HepG2 (cell line): ENCODE results near the gene CACNA1C. TPM values are rescaled to one million over a fixed set of nuclear protein-coding genes. Genes with fewer than 3 reads are reported as not detected.

ENCODE experiments used
- ATAC-seq: fragments of 200-7000 bp; cut with Tn5 transposase; 3 replicates; pipeline ENCODE4 v1.9.1; 2020; ENCODE audit warnings: mild to moderate bottlenecking, moderate library complexity
- BruUV-seq: library from RNA; stranded (reverse); fragments of 400-500 nt; replicated peaks from 2 replicates; lab custom pipeline; 2021; lab: Mats Ljungman, UMichigan
- CTCF ChIA-PET: fragments of 300-600 bp; formaldehyde crosslinking; extraction: SDS; loops from one replicate; lab custom pipeline; 2021; ENCODE audit warnings: low total read pairs, inconsistent platforms, low intra/inter-chr PET ratio; lab: Yijun Ruan, JAX
- POLR2A ChIA-PET: fragments of 350-600 bp; sonication (Branson Sonifier 250); formaldehyde crosslinking; loops from one replicate; lab custom pipeline; 2020; ENCODE audit warnings: antibody characterized with exemption, inconsistent platforms; lab: Yijun Ruan, JAX
- DNase-seq: peaks from one replicate; pipeline ENCODE4 v3.0.0-alpha.2; 2015; ENCODE audit warnings: low spot score
- FAIRE-seq: peaks from 3 replicates; lab custom pipeline; 2011; peaks lifted over from hg19 to GRCh38; lab: Jason Lieb, UNC
- H2AFZ ChIP-seq: one replicate; pipeline ENCODE4 v1.6.1; 2011; ENCODE audit warnings: low read length, inconsistent platforms
- H3K27ac ChIP-seq: fragments of 300-600 bp; 3 replicates; pipeline ENCODE4 v1.8.0; 2011; ENCODE audit warnings: mixed run types, mild to moderate bottlenecking, mixed read lengths, low read length, inconsistent platforms; ENCODE audit not compliant: insufficient read depth; ENCODE audit errors: extremely low read length
- H3K27me3 ChIP-seq, 2 experiments: fragments of 200-600 bp in 1 of 2; 2 replicates in 1 of 2; 3 replicates in 1 of 2; pipeline versions ENCODE4 v1.6.0 to v1.8.0; 2011; ENCODE audit warnings: low read length in 2 of 2, mild to moderate bottlenecking in 2 of 2, moderate library complexity in 2 of 2, inconsistent platforms in 1 of 2; ENCODE audit not compliant: insufficient read depth in 2 of 2, control insufficient read depth in 1 of 2
- H3K36me3 ChIP-seq, 2 experiments: fragments of 200-600 bp in 1 of 2; replicated peaks in 1 of 2; 2 replicates in 1 of 2; 3 replicates in 1 of 2; pipeline versions ENCODE4 v1.5.1 to v1.8.0; 2011; ENCODE audit warnings: low read length in 2 of 2, inconsistent platforms in 1 of 2; ENCODE audit not compliant: insufficient read depth in 2 of 2, control insufficient read depth in 1 of 2
- H3K4me1 ChIP-seq: 2 replicates; pipeline ENCODE4 v1.5.1; 2012; ENCODE audit warnings: low read length, inconsistent platforms; ENCODE audit not compliant: insufficient read depth
- H3K4me2 ChIP-seq: 2 replicates; pipeline ENCODE4 v1.6.0; 2011; ENCODE audit warnings: low read depth, low read length, inconsistent platforms
- H3K4me3 ChIP-seq, 3 experiments: fragments of 200-600 bp in 1 of 3; sonication (generic), shearing (Covaris generic) in 1 of 3; replicated peaks in 1 of 3; 2 replicates each; pipeline ENCODE4 v1.5.1; 2011 to 2016; ENCODE audit warnings: low read length in 3 of 3, inconsistent platforms in 2 of 3, low read depth in 2 of 3, mild to moderate bottlenecking in 2 of 3, control low read depth in 1 of 3, mixed read lengths in 1 of 3; ENCODE audit not compliant: insufficient read depth in 1 of 3
- H3K79me2 ChIP-seq: one replicate; pipeline ENCODE4 v1.6.1; 2011; ENCODE audit warnings: low read length, inconsistent platforms; ENCODE audit not compliant: insufficient read depth
- H3K9ac ChIP-seq: 2 replicates; pipeline ENCODE4 v1.6.0; 2011; ENCODE audit warnings: mild to moderate bottlenecking, low read depth, low read length, inconsistent platforms; ENCODE audit not compliant: insufficient read depth
- H3K9me3 ChIP-seq: 2 replicates; pipeline ENCODE4 v1.5.1; 2012; ENCODE audit warnings: mild to moderate bottlenecking, low read length
- H4K20me1 ChIP-seq: 2 replicates; pipeline ENCODE4 v1.6.0; 2011; ENCODE audit warnings: inconsistent platforms, mild to moderate bottlenecking, low read length, moderate library complexity; ENCODE audit not compliant: insufficient read depth
- FOXK1 ChIP-seq: sonication (generic); formaldehyde crosslinking; IDR thresholded peaks from 2 replicates; pipeline ENCODE4 v1.4.0; 2020; ENCODE audit warnings: low read depth, missing genetic modification reagents, borderline replicate concordance
- GATA4 ChIP-seq: sonication (generic); IDR thresholded peaks from 2 replicates; pipeline ENCODE4 v1.6.1; 2016; ENCODE audit warnings: antibody characterized with exemption, low read depth, borderline replicate concordance
- KLF15 ChIP-seq: sonication (generic); formaldehyde crosslinking; IDR thresholded peaks from 2 replicates; pipeline ENCODE4 v1.8.1; 2023; ENCODE audit warnings: borderline replicate concordance, mild to moderate bottlenecking, inconsistent platforms, missing genetic modification reagents, mixed read lengths
- SP2 ChIP-seq: sonication (generic); formaldehyde crosslinking; IDR thresholded peaks from 2 replicates; pipeline ENCODE4 v1.5.1; 2020; ENCODE audit warnings: mild to moderate bottlenecking, missing genetic modification reagents
- SP4 ChIP-seq: sonication (generic); formaldehyde crosslinking; IDR thresholded peaks from 2 replicates; pipeline ENCODE4 v1.8.1; 2023; ENCODE audit warnings: mild to moderate bottlenecking, missing genetic modification reagents
- ZBTB43 ChIP-seq: sonication (generic); formaldehyde crosslinking; conservative IDR thresholded peaks from 2 replicates; pipeline ENCODE4 v1.4.0; 2020; ENCODE audit warnings: missing genetic modification reagents
- ZHX1 ChIP-seq: sonication (generic); formaldehyde crosslinking; IDR thresholded peaks from 2 replicates; pipeline ENCODE4 v1.8.1; 2022; ENCODE audit warnings: low read depth, mild to moderate bottlenecking, missing genetic modification reagents
- ZNF121 ChIP-seq: sonication (generic); formaldehyde crosslinking; IDR thresholded peaks from 2 replicates; pipeline ENCODE4 v1.5.0; 2020; ENCODE audit warnings: mild to moderate bottlenecking, missing genetic modification reagents
- ZNF556 ChIP-seq: sonication (generic); formaldehyde crosslinking; IDR thresholded peaks from 2 replicates; pipeline ENCODE4 v1.4.0; 2020; ENCODE audit warnings: mild to moderate bottlenecking, missing genetic modification reagents, borderline replicate concordance
- WGBS: methylation state at CpG from one replicate; pipeline ENCODE4 v1.1.6; 2017; ENCODE audit warnings: low lambda C conversion rate; 5-methylcytosine and 5-hydroxymethylcytosine counted together
- in situ Hi-C: cut with HindIII; loops from 2 replicates; pipeline ENCODE4 v1.10.0; 2017; ENCODE audit warnings: low pct_unique_long_range_greater_than_20kb; ENCODE audit not compliant: extremely low pct_ligation_motif_present
- intact Hi-C: fragments of 100-400 bp; cut with micrococcal nuclease; formaldehyde crosslinking; loops from one replicate; pipeline ENCODE4 v1.10.0; 2022; ENCODE audit not compliant: unreplicated experiment
- polyA plus RNA-seq, 8 experiments: library from polyadenylated mRNA; depleted of rRNA in 3 of 8; stranded (reverse) in 7 of 8; unstranded in 1 of 8; fragments of >200 nt; fragmentation: Illumina TruSeq in 4 of 8; extraction: Trizol in 4 of 8; gene quantifications; 2 replicates each; pipeline versions ENCODE4 v1.2.1 to v1.2.3, GENCODE V29; 2011 to 2016; ENCODE audit warnings: low read depth in 4 of 8, missing spikeins in 1 of 8, mixed read lengths in 1 of 8; ENCODE audit not compliant: insufficient read depth in 1 of 8
- total RNA-seq, 5 experiments: library from RNA; depleted of rRNA; stranded (reverse); fragments of >200 nt; fragmentation: Illumina TruSeq; extraction: Trizol; gene quantifications; 2 replicates each; pipeline ENCODE4 v1.2.3, GENCODE V29; 2016; ENCODE audit warnings: low read depth in 1 of 5
- TF ChIP-seq, protein P1 (sequence below): sonication (generic); formaldehyde crosslinking; IDR thresholded peaks from 2 replicates; pipeline ENCODE4 v1.8.0; 2022; ENCODE audit warnings: mild to moderate bottlenecking, missing genetic modification reagents, moderate library complexity
- TF ChIP-seq, protein P2 (sequence below): sonication (generic); formaldehyde crosslinking; IDR thresholded peaks from 2 replicates; pipeline ENCODE4 v1.4.0; 2020; ENCODE audit warnings: missing genetic modification reagents, borderline replicate concordance

CACNA1C gene
- total and polyA plus RNA-seq, 2 of the 13 experiments (the other 11 are each of a cell fraction or from before 2014, with no cell fraction given) = not detected

DNA sequence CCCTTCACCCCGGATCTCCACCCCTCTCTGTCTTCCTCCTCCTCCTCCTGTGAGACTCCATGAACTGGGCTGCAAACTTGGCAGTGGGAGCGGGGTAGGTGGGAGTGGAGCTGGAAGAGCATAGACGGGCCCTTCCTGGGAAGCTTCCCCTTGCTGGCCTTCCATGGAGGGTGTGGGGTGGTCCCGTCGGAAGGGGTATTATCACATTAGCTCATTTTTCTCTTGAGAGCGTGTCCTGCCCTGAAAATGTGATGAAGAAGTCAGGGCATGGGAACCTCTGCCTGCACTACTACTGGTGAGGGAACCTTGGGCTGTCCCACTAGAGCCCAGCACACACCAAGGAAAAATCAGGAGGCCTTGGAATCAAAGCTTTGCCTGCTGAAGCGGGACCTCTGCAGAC, 66.5 kb downstream of the CACNA1C start:
- no peaks in the 10 kb centered on the region for H3K79me2 ChIP-seq
- BruUV-seq = no TSS peak
- peaks cover 0 to 40% of the 10 kb centered on the region in 2 experiments; a peak in 3 of 5 replicates for H3K27me3 ChIP-seq
- in situ Hi-C loops = no loop called here
- POLR2A ChIA-PET = no interaction called here
- H3K27ac ChIP-seq = no peak overlapping the region
- no peak overlapping the region for H3K9ac ChIP-seq
- intact Hi-C loops = no loop called here
- no peak overlapping the region for H3K4me3 ChIP-seq
- no peak overlapping the region for H3K4me2 ChIP-seq
- no peaks in the 10 kb centered on the region for H3K9me3 ChIP-seq
- CTCF ChIA-PET = no interaction called here
- TF ChIP-seq, protein P1, sequence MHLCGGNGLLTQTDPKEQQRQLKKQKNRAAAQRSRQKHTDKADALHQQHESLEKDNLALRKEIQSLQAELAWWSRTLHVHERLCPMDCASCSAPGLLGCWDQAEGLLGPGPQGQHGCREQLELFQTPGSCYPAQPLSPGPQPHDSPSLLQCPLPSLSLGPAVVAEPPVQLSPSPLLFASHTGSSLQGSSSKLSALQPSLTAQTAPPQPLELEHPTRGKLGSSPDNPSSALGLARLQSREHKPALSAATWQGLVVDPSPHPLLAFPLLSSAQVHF (CRISPR knock-in tag) = no peak
- no peak for TF ChIP-seq ZBTB43
- no peaks in the 10 kb centered on the region for H4K20me1 ChIP-seq
- no peak for FAIRE-seq
- 31% methylated on average over 5 of the region's 7 CpGs for WGBS
- no peaks in the 10 kb centered on the region for H3K4me1 ChIP-seq
- H2AFZ ChIP-seq = no peak overlapping the region
- no peak for ATAC-seq
- H3K36me3 ChIP-seq = no peaks in the 10 kb centered on the region
- no peak for DNase-seq

GRCh38 chr12:2120982-2121758, 68.4 kb downstream of the CACNA1C start:
- no peak for ATAC-seq
- Histone ChIP-seq H3K36me3 (no peaks in the 10 kb centered on the region), H2AFZ (no peak overlapping the region), H3K4me2 (no peak overlapping the region), H3K9ac (no peak overlapping the region), H4K20me1 (no peaks in the 10 kb centered on the region), H3K4me1 (no peaks in the 10 kb centered on the region), H3K79me2 (no peaks in the 10 kb centered on the region), H3K27ac (no peak overlapping the region), H3K9me3 (no peaks in the 10 kb centered on the region), H3K27me3 (peaks cover 0 to 40% of the 10 kb centered on the region in 2 experiments; a peak in 3 of 5 replicates), H3K4me3 (no peak overlapping the region)
- DNase-seq = no peak
- ChIA-PET CTCF (no interaction called here), POLR2A (no interaction called here)
- 41% methylated on average over 10 of the region's 20 CpGs for whole genome bisulfite sequencing
- no TSS peak for BruUV-seq
- in situ Hi-C loops (no loop called here), intact Hi-C loops (no loop called here)
- FAIRE-seq = no peak
- TF ChIP-seq, protein P2, sequence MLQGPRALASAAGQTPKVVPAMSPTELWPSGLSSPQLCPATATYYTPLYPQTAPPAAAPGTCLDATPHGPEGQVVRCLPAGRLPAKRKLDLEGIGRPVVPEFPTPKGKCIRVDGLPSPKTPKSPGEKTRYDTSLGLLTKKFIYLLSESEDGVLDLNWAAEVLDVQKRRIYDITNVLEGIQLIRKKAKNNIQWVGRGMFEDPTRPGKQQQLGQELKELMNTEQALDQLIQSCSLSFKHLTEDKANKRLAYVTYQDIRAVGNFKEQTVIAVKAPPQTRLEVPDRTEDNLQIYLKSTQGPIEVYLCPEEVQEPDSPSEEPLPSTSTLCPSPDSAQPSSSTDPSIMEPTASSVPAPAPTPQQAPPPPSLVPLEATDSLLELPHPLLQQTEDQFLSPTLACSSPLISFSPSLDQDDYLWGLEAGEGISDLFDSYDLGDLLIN = no peak
- TF ChIP-seq FOXK1 (CRISPR knock-in tag) (no peak), ZNF556 (no peak), SP2 (CRISPR knock-in tag) (no peak), ZNF121 (CRISPR knock-in tag) (no peak), SP4 (CRISPR knock-in tag) (no peak), GATA4 (no peak), KLF15 (CRISPR knock-in tag) (no peak), ZHX1 (CRISPR knock-in tag) (no peak)
